NCI-H1694 (cell line): ENCODE data around the gene SOBP.

ENCODE experiments used
- DNase-seq: peaks from one replicate; lab custom pipeline; 2025; lab: John Stamatoyannopoulos, UW

SOBP gene

GRCh38 chr6:107689951-107690642 lies 200.2 kb downstream of the SOBP start:
- DNase-seq: no peak

GRCh38 chr6:107690643-107691061 lies 200.7 kb downstream of the SOBP start:
- no peak for DNase-seq

GRCh38 chr6:107691062-107691751 lies 201.3 kb downstream of the SOBP start:
- DNase-seq: no peak

GRCh38 chr6:107692351-107692750 lies 202.4 kb downstream of the SOBP start:
- no peak for DNase-seq

- DNase-seq: no peak
Measured at GRCh38 chr6:107695061-107695720, 205.3 kb downstream of the SOBP start.

- DNase-seq: no peak
Measured at GRCh38 chr6:107697682-107698081, 207.8 kb downstream of the SOBP start.

GRCh38 chr6:107698146-107698545 lies 208.2 kb downstream of the SOBP start:
- no peak for DNase-seq

- no peak for DNase-seq
Measured at GRCh38 chr6:107699254-107699653, 209.3 kb downstream of the SOBP start.

- DNase-seq: no peak
Measured at GRCh38 chr6:107699697-107700325, 209.9 kb downstream of the SOBP start.

GRCh38 chr6:107703606-107704005 lies 213.7 kb downstream of the SOBP start:
- DNase-seq: no peak

GRCh38 chr6:107704347-107705013 lies 214.6 kb downstream of the SOBP start:
- peak; percentile 21 for DNase-seq

GRCh38 chr6:107706516-107707115 lies 216.7 kb downstream of the SOBP start:
- no peak for DNase-seq

GRCh38 chr6:107707346-107708275 lies 217.7 kb downstream of the SOBP start:
- DNase-seq: no peak

- DNase-seq: no peak
Measured at GRCh38 chr6:107708435-107708834, 218.5 kb downstream of the SOBP start.

GRCh38 chr6:107709341-107709740 lies 219.4 kb downstream of the SOBP start:
- DNase-seq: no peak
